Parathyroid adenoma (tissue), 2 donors: ENCODE measurements around the gene TMCO4.

Source experiments
- H2AFZ ChIP-seq: fragments of 300-600 bp; sonication (generic); one replicate; pipeline ENCODE4 v1.7.0; 2017; ENCODE audit warnings: antibody characterized with exemption, mild to moderate bottlenecking
- H3K27ac ChIP-seq: fragments of 300-600 bp; sonication (generic); one replicate; pipeline ENCODE4 v1.7.0; 2017
- H3K27me3 ChIP-seq: fragments of 300-600 bp; sonication (generic); one replicate; pipeline ENCODE4 v1.7.0; 2017; ENCODE audit warnings: low read length; ENCODE audit not compliant: control insufficient read depth, insufficient read depth
- H3K36me3 ChIP-seq: fragments of 300-600 bp; sonication (generic); one replicate; pipeline ENCODE4 v1.7.0; 2017; ENCODE audit warnings: low read length; ENCODE audit not compliant: control insufficient read depth, insufficient read depth
- H3K4me1 ChIP-seq: fragments of 300-600 bp; sonication (generic); one replicate; pipeline ENCODE4 v1.7.0; 2017; ENCODE audit warnings: control low read depth
- H3K4me2 ChIP-seq: fragments of 300-600 bp; sonication (generic); one replicate; pipeline ENCODE4 v1.7.0; 2017; ENCODE audit warnings: low read length
- H3K4me3 ChIP-seq: fragments of 300-600 bp; sonication (generic); one replicate; pipeline ENCODE4 v1.7.0; 2017; ENCODE audit warnings: low read depth, low read length
- H3K79me2 ChIP-seq: fragments of 300-600 bp; sonication (generic); one replicate; pipeline ENCODE4 v1.7.0; 2017; ENCODE audit warnings: control low read depth
- H3K9ac ChIP-seq: fragments of 300-600 bp; sonication (generic); one replicate; pipeline ENCODE4 v1.7.0; 2017; ENCODE audit warnings: mild to moderate bottlenecking
- H3K9me3 ChIP-seq: fragments of 300-600 bp; sonication (generic); one replicate; pipeline ENCODE4 v1.7.0; 2017; ENCODE audit warnings: low read length; ENCODE audit not compliant: control insufficient read depth
- TF ChIP-seq, protein P1 (sequence below): fragments of 300-600 bp; sonication (generic); IDR thresholded peaks from one replicate; pipeline ENCODE4 v1.7.0; 2017; ENCODE audit warnings: antibody characterized with exemption, mild to moderate bottlenecking
- donor health status: primary hyperparathyroidism.

TMCO4 gene

DNA sequence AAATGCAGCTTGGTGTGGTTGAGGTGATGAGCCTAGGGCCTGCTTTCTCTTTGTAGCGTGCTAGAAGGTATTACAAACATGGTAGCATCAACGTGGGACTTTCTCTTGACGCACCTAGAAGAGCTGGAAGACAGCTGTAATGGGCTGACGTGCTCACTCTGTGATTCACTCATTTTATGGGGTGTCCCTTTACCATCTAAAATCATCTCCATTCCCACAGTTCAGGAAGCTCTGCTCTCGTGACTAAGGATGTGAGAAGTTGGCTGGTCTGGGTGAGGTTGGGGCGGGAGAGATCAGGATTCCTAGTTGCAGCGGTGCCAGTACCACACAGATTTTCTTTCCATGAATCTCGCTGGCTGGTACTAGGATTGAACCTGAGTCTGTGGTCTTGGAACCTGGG lies 130.8 kb downstream of the TMCO4 start:
- Histone ChIP-seq H2AFZ (no peak overlapping the region), H3K27me3 (no peaks in the 10 kb centered on the region), H3K4me1 (no peaks in the 10 kb centered on the region), H3K36me3 (no peaks in the 10 kb centered on the region), H3K4me2 (no peak overlapping the region), H3K9ac (no peak overlapping the region), H3K9me3 (no peaks in the 10 kb centered on the region), H3K79me2 (no peaks in the 10 kb centered on the region), H3K27ac (no peak overlapping the region), H3K4me3 (no peak overlapping the region)
- TF ChIP-seq, protein P1, sequence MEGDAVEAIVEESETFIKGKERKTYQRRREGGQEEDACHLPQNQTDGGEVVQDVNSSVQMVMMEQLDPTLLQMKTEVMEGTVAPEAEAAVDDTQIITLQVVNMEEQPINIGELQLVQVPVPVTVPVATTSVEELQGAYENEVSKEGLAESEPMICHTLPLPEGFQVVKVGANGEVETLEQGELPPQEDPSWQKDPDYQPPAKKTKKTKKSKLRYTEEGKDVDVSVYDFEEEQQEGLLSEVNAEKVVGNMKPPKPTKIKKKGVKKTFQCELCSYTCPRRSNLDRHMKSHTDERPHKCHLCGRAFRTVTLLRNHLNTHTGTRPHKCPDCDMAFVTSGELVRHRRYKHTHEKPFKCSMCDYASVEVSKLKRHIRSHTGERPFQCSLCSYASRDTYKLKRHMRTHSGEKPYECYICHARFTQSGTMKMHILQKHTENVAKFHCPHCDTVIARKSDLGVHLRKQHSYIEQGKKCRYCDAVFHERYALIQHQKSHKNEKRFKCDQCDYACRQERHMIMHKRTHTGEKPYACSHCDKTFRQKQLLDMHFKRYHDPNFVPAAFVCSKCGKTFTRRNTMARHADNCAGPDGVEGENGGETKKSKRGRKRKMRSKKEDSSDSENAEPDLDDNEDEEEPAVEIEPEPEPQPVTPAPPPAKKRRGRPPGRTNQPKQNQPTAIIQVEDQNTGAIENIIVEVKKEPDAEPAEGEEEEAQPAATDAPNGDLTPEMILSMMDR, result no peak

DNA sequence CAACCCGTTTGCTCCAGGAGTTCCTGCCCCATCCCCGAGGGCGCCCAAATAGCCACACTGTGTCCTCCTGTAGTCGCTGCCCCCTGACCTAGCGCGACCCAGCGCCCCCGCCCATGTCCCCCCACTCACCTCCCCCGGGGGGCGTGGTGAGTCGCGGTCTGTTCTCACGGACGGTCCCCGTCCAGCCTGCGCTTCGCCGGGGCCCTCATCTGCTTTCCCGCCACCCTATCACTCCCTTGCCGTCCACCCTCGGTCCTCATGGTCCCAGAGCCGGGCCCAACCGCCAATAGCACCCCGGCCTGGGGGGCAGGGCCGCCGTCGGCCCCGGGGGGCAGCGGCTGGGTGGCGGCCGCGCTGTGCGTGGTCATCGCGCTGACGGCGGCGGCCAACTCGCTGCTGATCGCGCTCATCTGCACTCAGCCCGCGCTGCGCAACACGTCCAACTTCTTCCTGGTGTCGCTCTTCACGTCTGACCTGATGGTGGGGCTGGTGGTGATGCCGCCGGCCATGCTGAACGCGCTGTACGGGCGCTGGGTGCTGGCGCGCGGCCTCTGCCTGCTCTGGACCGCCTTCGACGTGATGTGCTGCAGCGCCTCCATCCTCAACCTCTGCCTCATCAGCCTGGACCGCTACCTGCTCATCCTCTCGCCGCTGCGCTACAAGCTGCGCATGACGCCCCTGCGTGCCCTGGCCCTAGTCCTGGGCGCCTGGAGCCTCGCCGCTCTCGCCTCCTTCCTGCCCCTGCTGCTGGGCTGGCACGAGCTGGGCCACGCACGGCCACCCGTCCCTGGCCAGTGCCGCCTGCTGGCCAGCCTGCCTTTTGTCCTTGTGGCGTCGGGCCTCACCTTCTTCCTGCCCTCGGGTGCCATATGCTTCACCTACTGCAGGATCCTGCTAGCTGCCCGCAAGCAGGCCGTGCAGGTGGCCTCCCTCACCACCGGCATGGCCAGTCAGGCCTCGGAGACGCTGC lies 133.9 kb downstream of the TMCO4 start:
- Histone ChIP-seq H3K27ac (no peak overlapping the region), H3K4me1 (no peaks in the 10 kb centered on the region), H3K36me3 (no peaks in the 10 kb centered on the region), H3K79me2 (no peaks in the 10 kb centered on the region), H3K27me3 (no peaks in the 10 kb centered on the region), H3K4me2 (no peak overlapping the region), H2AFZ (no peak overlapping the region), H3K9ac (no peak overlapping the region), H3K4me3 (no peak overlapping the region), H3K9me3 (no peaks in the 10 kb centered on the region)
- TF ChIP-seq, protein P1, result no peak

DNA sequence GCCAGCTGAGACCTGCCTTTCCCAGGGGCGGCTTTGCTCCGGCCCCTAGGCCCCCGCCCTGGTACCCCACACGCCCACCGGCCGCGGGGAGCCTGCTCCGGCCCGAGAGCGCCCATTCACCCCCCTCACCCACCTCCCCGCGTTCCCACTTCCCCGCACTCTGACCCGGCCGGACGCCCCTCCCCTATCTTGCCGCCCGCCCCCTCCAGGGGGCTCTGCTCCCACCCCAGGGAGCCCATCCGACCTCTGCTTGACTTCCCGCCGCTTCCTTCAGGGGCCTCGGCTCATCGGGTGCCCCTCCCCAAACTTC lies 134.6 kb downstream of the TMCO4 start:
- TF ChIP-seq, protein P1, result no peak
- Histone ChIP-seq H3K9me3 (no peaks in the 10 kb centered on the region), H2AFZ (no peak overlapping the region), H3K79me2 (no peaks in the 10 kb centered on the region), H3K4me3 (no peak overlapping the region), H3K27ac (no peak overlapping the region), H3K27me3 (no peaks in the 10 kb centered on the region), H3K4me2 (no peak overlapping the region), H3K36me3 (no peaks in the 10 kb centered on the region), H3K9ac (no peak overlapping the region), H3K4me1 (no peaks in the 10 kb centered on the region)

DNA sequence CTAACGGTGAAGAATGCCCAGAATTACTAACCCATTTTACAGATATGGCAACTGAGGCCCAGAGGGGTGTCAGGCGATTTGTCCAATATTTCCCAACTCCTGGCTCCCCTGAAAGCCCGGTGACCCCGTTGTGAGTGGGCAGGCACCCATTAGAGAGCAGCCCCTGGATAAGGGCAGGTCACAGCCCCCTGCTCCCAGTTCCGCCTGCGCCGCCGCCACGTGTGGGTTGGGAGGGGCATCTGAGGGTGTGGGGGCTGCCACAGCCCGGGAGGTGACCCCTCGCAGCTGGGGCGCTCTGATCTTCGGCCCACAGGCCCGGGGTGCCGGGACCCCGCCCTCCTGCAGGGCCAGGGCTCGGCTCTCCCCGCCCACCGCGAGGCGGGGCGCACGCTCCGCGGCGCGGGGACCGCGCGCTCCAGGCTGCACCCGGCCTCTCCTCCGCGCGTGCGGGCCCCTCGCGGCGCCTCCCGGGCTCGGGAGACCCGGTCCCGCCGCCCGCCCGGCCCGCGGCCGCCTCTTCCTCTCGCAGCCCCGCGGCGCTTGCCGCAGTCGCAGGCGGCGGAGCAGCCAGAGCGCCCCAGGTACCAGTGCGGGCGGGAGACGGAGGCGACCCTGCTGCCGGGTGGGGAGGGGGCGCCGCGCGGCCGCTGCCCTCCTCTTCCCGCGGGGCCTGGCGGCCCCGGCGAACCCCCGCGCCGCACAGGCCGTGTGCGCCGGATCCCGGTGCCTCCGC lies 135.1 kb downstream of the TMCO4 start, which contains the start of gene HTR6:
Gene HTR6 (plus strand): TSS at position 423 of the 733 bp plus-strand sequence. CDS start 879 bp downstream, outside the sequence.
- Histone ChIP-seq H3K36me3 (no peaks in the 10 kb centered on the region), H3K79me2 (no peaks in the 10 kb centered on the region), H3K4me2 (no peak within 1 kb of the TSS), H3K9ac (no peak within 1 kb of the TSS), H2AFZ (no peak within 1 kb of the TSS), H3K9me3 (no peaks in the 10 kb centered on the region), H3K27me3 (no peaks in the 10 kb centered on the region), H3K4me3 (no peak within 1 kb of the TSS), H3K27ac (no peak within 1 kb of the TSS), H3K4me1 (no peaks in the 10 kb centered on the region)
- TF ChIP-seq, protein P1, result no peak
